Caco-2 (cell line): ENCODE data around the gene CLSTN1. TPM values are rescaled to one million over a fixed set of nuclear protein-coding genes. Genes with fewer than 3 reads are reported as not detected.
"Not testable (repeated sequence)": the region's sequence is repeated elsewhere in the genome, so short reads cannot be mapped to it uniquely, and the experiment has no call there.

ENCODE experiments used
- BruUV-seq: library from RNA; stranded (reverse); fragments of 400-500 nt; replicated peaks from 2 replicates; lab custom pipeline; 2021; lab: Mats Ljungman, UMichigan
- CTCF ChIA-PET: fragments of 300-600 bp; sonication (Branson Sonifier 250); formaldehyde crosslinking; loops from one replicate; lab custom pipeline; 2022; ENCODE audit warnings: antibody characterized with exemption; lab: Charles Lee
- POLR2A ChIA-PET: fragments of 300-600 bp; sonication (Branson Sonifier 250); formaldehyde crosslinking; loops from one replicate; lab custom pipeline; 2022; ENCODE audit warnings: antibody characterized with exemption; lab: Charles Lee
- DNase-seq, 2 experiments: peaks; one replicate each; pipeline versions ENCODE4 v3.0.0 to v3.0.0-alpha.2; 2020 to 2022
- H3K27me3 ChIP-seq: replicated peaks from 2 replicates; pipeline ENCODE4 v1.6.0; 2011; ENCODE audit warnings: low read length; ENCODE audit not compliant: control insufficient read depth, insufficient read depth
- H3K36me3 ChIP-seq: 2 replicates; pipeline ENCODE4 v1.5.1; 2011; ENCODE audit warnings: low read length; ENCODE audit not compliant: control insufficient read depth, insufficient read depth
- H3K4me1 ChIP-seq: fragments of 250-450 bp; sonication (Bioruptor Pico); 2 replicates; pipeline ENCODE4 v1.5.1; 2020; ENCODE audit warnings: mild to moderate bottlenecking
- H3K4me3 ChIP-seq: 2 replicates; pipeline ENCODE4 v1.5.1; 2011; ENCODE audit warnings: low read depth, mild to moderate bottlenecking, control low read depth, low read length
- H3K9me3 ChIP-seq: fragments of 250-450 bp; sonication (Bioruptor Pico); 2 replicates; pipeline ENCODE4 v1.5.1; 2020; ENCODE audit warnings: mild to moderate bottlenecking, moderate library complexity
- H3K27ac Mint-ChIP-seq: one replicate; pipeline ENCODE4 v1.8.0; 2022; ENCODE audit warnings: mixed read lengths; ENCODE audit not compliant: unreplicated experiment
- H3K27me3 Mint-ChIP-seq: one replicate; pipeline ENCODE4 v1.8.0; 2022; ENCODE audit warnings: mixed read lengths; ENCODE audit not compliant: insufficient read depth, unreplicated experiment
- H3K36me3 Mint-ChIP-seq: one replicate; pipeline ENCODE4 v1.8.0; 2022; ENCODE audit warnings: mild to moderate bottlenecking, mixed read lengths; ENCODE audit not compliant: insufficient read depth, unreplicated experiment
- H3K4me1 Mint-ChIP-seq: one replicate; pipeline ENCODE4 v1.8.0; 2022; ENCODE audit warnings: low read depth, mixed read lengths; ENCODE audit not compliant: unreplicated experiment
- H3K4me3 Mint-ChIP-seq: one replicate; pipeline ENCODE4 v1.8.0; 2022; ENCODE audit warnings: mild to moderate bottlenecking, moderate library complexity, mixed read lengths; ENCODE audit not compliant: unreplicated experiment
- H3K9me3 Mint-ChIP-seq: one replicate; pipeline ENCODE4 v1.8.0; 2022; ENCODE audit warnings: mixed read lengths; ENCODE audit not compliant: unreplicated experiment
- intact Hi-C: fragments of 100-400 bp; cut with micrococcal nuclease; formaldehyde crosslinking; loops from one replicate; pipeline ENCODE4 v1.10.0; 2022; ENCODE audit not compliant: unreplicated experiment
- total RNA-seq: library from RNA; stranded (reverse); gene quantifications from 2 replicates; pipeline ENCODE4 v1.2.3, GENCODE V29; 2022
- TF ChIP-seq, protein P1 (sequence below), 2 experiments: fragments of 200-600 bp in 1 of 2; IDR thresholded peaks; 1 replicate in 1 of 2; 2 replicates in 1 of 2; pipeline versions ENCODE4 v1.5.1 to v1.8.0; 2011 to 2022; ENCODE audit warnings: antibody characterized with exemption in 1 of 2, control low read depth in 1 of 2, inconsistent platforms in 1 of 2, low read depth in 1 of 2, low read length in 1 of 2, mild to moderate bottlenecking in 1 of 2, moderate library complexity in 1 of 2; ENCODE audit not compliant: insufficient read depth in 1 of 2, severe bottlenecking in 1 of 2, unreplicated experiment in 1 of 2

The CLSTN1 gene
- total RNA-seq, 1 experiment from 2014 or later, result 102 TPM

DNA sequence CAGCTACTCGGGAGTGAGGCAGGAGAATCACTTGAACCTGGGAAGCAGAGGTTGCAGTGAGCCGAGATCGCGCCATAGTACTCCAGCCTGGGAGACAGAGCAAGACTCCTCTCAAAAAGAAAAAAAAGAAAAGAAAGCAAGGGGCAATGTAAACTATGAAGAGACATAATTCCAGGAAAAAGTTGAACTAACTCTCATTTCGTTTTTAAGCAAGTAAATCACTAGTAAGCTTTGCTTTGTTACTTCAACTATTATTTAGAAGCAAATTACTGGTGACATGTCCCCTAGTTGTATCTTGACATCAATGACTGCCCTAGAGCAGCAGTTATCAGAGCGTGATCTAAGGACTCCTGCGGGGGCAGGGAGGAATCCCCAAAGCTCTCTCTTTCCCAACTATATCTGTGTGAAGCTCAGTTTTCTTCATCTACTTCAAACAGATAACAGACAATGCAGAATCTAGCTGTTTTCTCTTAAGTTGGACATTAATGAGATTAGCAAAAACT, 18.7 kb downstream of the CLSTN1 start:
- Histone ChIP-seq H3K4me3 (no peak overlapping the region), H3K27me3 (no peaks in the 10 kb centered on the region), H3K4me1 (peaks cover 7% of the 10 kb centered on the region; the same call in 1 of the 2 replicates), H3K36me3 (no peaks in the 10 kb centered on the region), H3K9me3 (no peaks in the 10 kb centered on the region)
- Mint-ChIP-seq H3K27ac (no peak overlapping the region), H3K27me3 (no peaks in the 10 kb centered on the region), H3K4me3 (no peak overlapping the region), H3K4me1 (no peaks in the 10 kb centered on the region), H3K9me3 (no peaks in the 10 kb centered on the region), H3K36me3 (peaks cover 6% of the 10 kb centered on the region)
- no peak for DNase-seq
- ChIA-PET CTCF (no interaction called here), POLR2A (no interaction called here)
- intact Hi-C loops, result no loop called here
- no TSS peak for BruUV-seq
- TF ChIP-seq, protein P1, sequence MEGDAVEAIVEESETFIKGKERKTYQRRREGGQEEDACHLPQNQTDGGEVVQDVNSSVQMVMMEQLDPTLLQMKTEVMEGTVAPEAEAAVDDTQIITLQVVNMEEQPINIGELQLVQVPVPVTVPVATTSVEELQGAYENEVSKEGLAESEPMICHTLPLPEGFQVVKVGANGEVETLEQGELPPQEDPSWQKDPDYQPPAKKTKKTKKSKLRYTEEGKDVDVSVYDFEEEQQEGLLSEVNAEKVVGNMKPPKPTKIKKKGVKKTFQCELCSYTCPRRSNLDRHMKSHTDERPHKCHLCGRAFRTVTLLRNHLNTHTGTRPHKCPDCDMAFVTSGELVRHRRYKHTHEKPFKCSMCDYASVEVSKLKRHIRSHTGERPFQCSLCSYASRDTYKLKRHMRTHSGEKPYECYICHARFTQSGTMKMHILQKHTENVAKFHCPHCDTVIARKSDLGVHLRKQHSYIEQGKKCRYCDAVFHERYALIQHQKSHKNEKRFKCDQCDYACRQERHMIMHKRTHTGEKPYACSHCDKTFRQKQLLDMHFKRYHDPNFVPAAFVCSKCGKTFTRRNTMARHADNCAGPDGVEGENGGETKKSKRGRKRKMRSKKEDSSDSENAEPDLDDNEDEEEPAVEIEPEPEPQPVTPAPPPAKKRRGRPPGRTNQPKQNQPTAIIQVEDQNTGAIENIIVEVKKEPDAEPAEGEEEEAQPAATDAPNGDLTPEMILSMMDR (IDR thresholded peaks at IDR 0.05; ENCODE audit: insufficient read depth in 1 of 2, low read depth in 1 of 2, low read length in 1 of 2, severe bottlenecking in 1 of 2, unreplicated experiment in 1 of 2), result no peak

DNA sequence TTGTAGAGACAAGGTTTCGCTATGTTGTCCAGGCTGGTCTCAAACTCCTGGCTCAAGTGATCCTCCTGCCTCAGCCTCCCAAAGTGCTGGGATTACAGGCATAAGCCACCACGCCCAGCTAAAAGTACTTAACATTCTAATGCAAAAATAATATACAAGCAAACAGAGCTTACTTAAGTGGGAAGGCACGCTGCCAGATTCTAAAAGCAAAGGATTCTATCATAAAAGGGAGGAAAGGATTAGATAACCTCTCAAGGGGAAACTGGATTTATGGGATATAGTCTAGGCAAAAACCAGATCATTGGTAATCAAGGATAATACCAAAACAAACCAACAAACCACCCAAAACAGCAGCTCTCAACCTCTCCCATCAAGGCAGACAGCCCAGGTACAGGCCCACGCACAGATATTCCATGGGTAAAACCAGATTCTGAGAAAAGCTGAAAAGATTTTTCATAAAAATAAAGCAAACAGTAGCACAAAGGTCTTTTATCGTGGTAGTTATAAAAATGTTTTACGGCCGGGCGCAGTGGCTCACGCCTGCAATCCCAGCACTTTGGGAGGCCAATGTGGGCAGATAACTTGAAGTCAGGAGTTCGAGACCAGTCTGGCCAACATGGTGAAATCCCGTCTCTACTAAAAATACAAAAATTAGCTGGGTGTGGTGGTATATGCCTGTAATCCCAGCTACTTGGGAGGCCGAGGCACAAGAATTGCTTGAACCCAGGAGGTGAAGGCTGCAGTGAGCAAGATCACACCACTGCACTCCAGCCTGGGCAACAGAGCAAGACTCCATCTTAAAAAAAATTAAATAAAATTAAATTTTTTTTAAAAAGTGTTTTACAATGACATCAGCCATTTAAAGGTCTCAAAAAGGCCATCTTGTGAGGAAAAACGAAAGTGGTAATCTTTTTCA, 20.5 kb downstream of the CLSTN1 start:
- H3K27me3 Mint-ChIP-seq, H3K36me3 Mint-ChIP-seq, H3K36me3 ChIP-seq, H3K27me3 ChIP-seq, H3K27ac Mint-ChIP-seq, H3K4me1 ChIP-seq, BruUV-seq, H3K4me3 ChIP-seq, H3K4me1 Mint-ChIP-seq, POLR2A ChIA-PET, H3K4me3 Mint-ChIP-seq, H3K9me3 Mint-ChIP-seq, H3K9me3 ChIP-seq, intact Hi-C loops, DNase-seq: not testable (repeated sequence)
- CTCF ChIA-PET, result interaction anchor here (0.6 kb wide), 1 partner anchor 18 kb away, joined by 3 read pairs; no protein-coding TSS in a partner anchor

DNA sequence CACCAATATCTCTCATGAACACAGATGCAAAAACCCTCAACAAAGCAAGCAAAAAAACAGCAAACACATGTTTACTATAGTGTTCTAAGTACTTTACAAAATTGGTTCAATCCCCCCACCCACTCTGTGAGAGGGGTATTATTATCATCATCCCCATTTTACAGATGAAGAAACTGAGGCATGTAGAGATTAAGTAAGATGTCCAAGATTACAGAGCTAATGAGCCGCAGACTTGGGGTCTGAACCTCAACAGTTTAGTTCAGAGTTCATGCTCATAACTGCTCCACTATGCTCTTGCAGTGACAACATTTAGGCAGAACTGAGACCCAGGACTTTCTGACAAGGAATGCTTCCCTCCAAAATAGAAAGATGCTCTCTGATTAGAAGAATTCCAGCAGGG, 21.9 kb downstream of the CLSTN1 start:
- Histone ChIP-seq H3K27me3 (no peaks in the 10 kb centered on the region), H3K4me1 (peaks cover 7% of the 10 kb centered on the region; the same call in 1 of the 2 replicates), H3K9me3 (no peaks in the 10 kb centered on the region), H3K36me3 (no peaks in the 10 kb centered on the region), H3K4me3 (no peak overlapping the region)
- ChIA-PET CTCF (no interaction called here), POLR2A (no interaction called here)
- no TSS peak for BruUV-seq
- Mint-ChIP-seq H3K4me3 (no peak overlapping the region), H3K9me3 (no peaks in the 10 kb centered on the region), H3K36me3 (no peaks in the 10 kb centered on the region), H3K27me3 (no peaks in the 10 kb centered on the region), H3K4me1 (peaks cover 6% of the 10 kb centered on the region), H3K27ac (no peak overlapping the region)
- TF ChIP-seq, protein P1 (IDR thresholded peaks at IDR 0.05; ENCODE audit: insufficient read depth in 1 of 2, low read depth in 1 of 2, low read length in 1 of 2, severe bottlenecking in 1 of 2, unreplicated experiment in 1 of 2), result no peak
- DNase-seq, result no peak
- intact Hi-C loops, result no loop called here
